Astrocyte (in vitro differentiated cells and primary cell): ENCODE measurements around the gene CTCF.

ENCODE experiments used
- EZH2 ChIP-seq: IDR thresholded peaks from 2 replicates; pipeline ENCODE4 v1.6.1; 2012; ENCODE audit warnings: mild to moderate bottlenecking, low read length, inconsistent platforms; ENCODE audit not compliant: insufficient read depth
- TF ChIP-seq, protein P1 (sequence below): IDR thresholded peaks from 2 replicates; pipeline ENCODE4 v1.5.1; 2011; ENCODE audit warnings: low read depth, mild to moderate bottlenecking, inconsistent platforms, low read length, moderate library complexity; ENCODE audit not compliant: insufficient read depth

DNA sequence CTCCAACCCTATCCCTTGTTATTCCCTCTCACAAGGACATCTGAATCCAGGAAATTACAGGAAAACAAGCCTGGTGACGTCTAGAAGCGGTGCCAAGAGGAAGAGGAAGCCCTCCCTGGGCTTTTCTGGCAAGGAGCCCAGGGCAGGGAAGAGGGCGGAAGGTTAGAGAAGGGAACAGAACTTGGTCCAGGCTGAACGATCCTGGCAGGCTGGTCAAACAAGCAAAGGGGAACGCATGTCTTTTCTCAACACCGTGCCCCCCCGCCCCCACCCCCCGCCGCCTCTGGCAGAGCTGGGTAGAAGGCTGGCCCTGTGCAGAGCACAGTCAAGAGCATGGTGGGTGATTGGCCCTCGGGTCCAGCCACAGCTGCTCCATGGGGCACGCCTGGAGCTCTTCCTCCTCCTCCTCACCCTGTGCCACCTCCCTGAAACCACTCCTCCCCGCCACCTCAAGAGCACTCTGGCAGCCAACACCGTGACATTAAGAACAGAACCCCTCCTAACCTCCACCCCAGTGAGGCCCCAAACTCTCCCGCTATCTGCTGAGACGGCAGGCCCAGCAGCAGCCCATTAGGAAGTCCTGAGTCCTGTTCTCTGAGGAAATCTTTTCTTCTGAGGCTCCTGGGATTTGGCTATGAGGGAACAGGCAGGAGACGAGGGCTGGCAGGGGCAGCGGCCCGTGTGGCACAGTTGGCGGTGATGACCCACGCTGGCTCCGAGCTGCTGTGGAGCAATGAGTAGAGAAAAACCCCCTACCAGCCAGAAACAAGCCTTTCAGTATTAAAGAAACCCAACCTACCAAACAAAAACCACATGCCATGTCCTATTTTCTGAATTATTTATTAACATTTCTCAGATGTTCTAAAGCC is 111.6 kb downstream of the CTCF start:
- TF ChIP-seq, protein P1, sequence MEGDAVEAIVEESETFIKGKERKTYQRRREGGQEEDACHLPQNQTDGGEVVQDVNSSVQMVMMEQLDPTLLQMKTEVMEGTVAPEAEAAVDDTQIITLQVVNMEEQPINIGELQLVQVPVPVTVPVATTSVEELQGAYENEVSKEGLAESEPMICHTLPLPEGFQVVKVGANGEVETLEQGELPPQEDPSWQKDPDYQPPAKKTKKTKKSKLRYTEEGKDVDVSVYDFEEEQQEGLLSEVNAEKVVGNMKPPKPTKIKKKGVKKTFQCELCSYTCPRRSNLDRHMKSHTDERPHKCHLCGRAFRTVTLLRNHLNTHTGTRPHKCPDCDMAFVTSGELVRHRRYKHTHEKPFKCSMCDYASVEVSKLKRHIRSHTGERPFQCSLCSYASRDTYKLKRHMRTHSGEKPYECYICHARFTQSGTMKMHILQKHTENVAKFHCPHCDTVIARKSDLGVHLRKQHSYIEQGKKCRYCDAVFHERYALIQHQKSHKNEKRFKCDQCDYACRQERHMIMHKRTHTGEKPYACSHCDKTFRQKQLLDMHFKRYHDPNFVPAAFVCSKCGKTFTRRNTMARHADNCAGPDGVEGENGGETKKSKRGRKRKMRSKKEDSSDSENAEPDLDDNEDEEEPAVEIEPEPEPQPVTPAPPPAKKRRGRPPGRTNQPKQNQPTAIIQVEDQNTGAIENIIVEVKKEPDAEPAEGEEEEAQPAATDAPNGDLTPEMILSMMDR = no peak
- TF ChIP-seq EZH2 = no peak
